ENCODE measurements around the gene SEZ6L.

DNA sequence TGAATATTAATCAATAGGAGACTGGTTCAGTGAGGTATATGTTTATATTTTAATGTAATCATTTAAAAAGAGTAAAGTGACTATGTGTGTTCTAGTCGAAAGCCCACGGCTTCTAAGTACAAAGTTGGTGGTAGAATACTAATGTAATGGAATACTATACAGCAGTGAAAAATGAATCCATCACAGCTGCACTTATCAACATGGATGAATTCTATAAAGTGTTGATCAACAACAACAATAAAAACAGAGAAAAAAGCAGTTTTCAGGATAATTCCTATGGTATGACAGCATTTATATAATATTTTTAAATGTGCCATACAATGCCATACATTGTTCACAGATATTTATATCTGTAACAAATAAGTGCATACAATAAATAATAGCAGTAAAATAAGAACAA, 114.1 kb downstream of the SEZ6L start:
- TF ChIP-seq, protein P1, sequence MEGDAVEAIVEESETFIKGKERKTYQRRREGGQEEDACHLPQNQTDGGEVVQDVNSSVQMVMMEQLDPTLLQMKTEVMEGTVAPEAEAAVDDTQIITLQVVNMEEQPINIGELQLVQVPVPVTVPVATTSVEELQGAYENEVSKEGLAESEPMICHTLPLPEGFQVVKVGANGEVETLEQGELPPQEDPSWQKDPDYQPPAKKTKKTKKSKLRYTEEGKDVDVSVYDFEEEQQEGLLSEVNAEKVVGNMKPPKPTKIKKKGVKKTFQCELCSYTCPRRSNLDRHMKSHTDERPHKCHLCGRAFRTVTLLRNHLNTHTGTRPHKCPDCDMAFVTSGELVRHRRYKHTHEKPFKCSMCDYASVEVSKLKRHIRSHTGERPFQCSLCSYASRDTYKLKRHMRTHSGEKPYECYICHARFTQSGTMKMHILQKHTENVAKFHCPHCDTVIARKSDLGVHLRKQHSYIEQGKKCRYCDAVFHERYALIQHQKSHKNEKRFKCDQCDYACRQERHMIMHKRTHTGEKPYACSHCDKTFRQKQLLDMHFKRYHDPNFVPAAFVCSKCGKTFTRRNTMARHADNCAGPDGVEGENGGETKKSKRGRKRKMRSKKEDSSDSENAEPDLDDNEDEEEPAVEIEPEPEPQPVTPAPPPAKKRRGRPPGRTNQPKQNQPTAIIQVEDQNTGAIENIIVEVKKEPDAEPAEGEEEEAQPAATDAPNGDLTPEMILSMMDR (optimal IDR thresholded peaks at IDR 0.05 in 1 of 3, IDR thresholded peaks at IDR 0.05 in 1 of 3, conservative IDR thresholded peaks at IDR 0.05 in 1 of 3; ENCODE audit: extremely low read depth in 1 of 3, insufficient read depth in 2 of 3, low read length in 3 of 3), result no peak
- no peak for TF ChIP-seq EZH2 (IDR thresholded peaks at IDR 0.05; ENCODE audit: low read length)
